Measurements from ENCODE around the gene EDC4.

DNA sequence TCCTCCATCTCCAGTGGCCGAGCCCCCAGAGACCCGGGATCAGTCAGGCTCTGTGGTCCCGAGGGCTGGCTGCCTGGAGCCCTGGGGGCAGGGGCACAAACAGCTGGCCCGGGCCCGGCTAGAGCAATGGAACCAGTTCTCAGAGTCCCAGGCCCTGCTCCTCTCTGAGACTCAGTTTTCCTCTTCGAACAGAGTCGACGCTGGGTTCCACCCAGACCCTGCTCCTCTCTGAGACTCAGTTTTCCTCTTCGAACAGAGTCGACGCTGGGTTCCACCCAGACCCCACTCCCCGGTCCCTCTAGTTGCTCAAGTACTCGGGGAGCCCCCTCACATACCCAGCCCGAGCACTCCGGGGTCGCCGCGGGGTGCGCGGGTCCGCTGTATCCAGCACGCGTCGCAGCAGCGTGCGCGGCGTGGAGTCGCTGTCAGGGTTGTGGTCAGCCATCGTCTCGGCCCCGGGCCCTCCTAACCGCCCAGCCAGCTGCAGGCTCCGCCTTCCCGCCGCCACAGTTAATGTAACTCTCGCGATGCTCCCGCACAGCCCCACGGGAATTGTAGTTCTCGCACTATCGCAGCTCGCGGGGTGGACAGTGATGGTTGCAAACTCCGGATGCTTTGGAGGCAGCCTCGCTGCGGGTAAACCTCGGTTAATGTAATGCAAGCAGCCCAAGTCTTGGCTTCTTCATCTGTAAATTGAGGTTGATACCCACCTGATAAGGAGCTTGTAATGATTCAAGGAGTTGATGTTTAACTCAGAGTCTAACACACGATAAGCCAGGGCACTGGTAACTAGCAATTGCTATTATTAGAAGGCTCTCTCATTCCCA lies 39.2 kb upstream of the EDC4 start:
- TF ChIP-seq, protein P1, sequence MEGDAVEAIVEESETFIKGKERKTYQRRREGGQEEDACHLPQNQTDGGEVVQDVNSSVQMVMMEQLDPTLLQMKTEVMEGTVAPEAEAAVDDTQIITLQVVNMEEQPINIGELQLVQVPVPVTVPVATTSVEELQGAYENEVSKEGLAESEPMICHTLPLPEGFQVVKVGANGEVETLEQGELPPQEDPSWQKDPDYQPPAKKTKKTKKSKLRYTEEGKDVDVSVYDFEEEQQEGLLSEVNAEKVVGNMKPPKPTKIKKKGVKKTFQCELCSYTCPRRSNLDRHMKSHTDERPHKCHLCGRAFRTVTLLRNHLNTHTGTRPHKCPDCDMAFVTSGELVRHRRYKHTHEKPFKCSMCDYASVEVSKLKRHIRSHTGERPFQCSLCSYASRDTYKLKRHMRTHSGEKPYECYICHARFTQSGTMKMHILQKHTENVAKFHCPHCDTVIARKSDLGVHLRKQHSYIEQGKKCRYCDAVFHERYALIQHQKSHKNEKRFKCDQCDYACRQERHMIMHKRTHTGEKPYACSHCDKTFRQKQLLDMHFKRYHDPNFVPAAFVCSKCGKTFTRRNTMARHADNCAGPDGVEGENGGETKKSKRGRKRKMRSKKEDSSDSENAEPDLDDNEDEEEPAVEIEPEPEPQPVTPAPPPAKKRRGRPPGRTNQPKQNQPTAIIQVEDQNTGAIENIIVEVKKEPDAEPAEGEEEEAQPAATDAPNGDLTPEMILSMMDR (IDR thresholded peaks at IDR 0.05; ENCODE audit: insufficient read depth, low read depth, low read length) = no peak
- TF ChIP-seq EZH2 (IDR thresholded peaks at IDR 0.05; ENCODE audit: insufficient read depth, low read length) = no peak
